Stimulated activated effector memory CD8-positive, alpha-beta T cell treated with anti-CD3 and anti-CD28 coated beads, Interleukin-12 subunit alpha, Interleukin-12 subunit beta, amount 100 ng/mL, for 72 hours (primary cell): Measurements from ENCODE around the gene CKAP4.
A peak's percentile ranks its signal among the peaks of the same experiment; 100 is the strongest.

Source experiments
- ATAC-seq: fragments of 150-1000 bp; cut with Tn5 transposase; 2 replicates; pipeline ENCODE4 v1.10.0; 2021
- DNase-seq, 2 donors: peaks; one replicate each; pipeline ENCODE4 v3.0.0; 2021 to 2022; ENCODE audit warnings: low spot score in 2 of 2
- H3K27ac Mint-ChIP-seq: one replicate; pipeline ENCODE4 v1.8.0; 2022; ENCODE audit warnings: mild to moderate bottlenecking, mixed read lengths
- H3K36me3 Mint-ChIP-seq: one replicate; pipeline ENCODE4 v1.8.0; 2022; ENCODE audit warnings: mild to moderate bottlenecking, mixed read lengths
- H3K4me1 Mint-ChIP-seq: one replicate; pipeline ENCODE4 v1.8.0; 2022; ENCODE audit warnings: mixed read lengths
- H3K4me3 Mint-ChIP-seq: one replicate; pipeline ENCODE4 v1.8.0; 2022; ENCODE audit warnings: mild to moderate bottlenecking, mixed read lengths
- H3K9me3 Mint-ChIP-seq: one replicate; pipeline ENCODE4 v1.8.0; 2022; ENCODE audit warnings: mixed read lengths

The CKAP4 gene

GRCh38 chr12:106213662-106214061 lies 34.2 kb downstream of the CKAP4 start:
- ATAC-seq, result no peak
- no peak overlapping the region for H3K27ac Mint-ChIP-seq
- no peaks in the 10 kb centered on the region for H3K36me3 Mint-ChIP-seq
- no peak for DNase-seq
- H3K4me3 Mint-ChIP-seq, result no peak overlapping the region
- H3K9me3 Mint-ChIP-seq, result peaks cover 5% of the 10 kb centered on the region
- no peaks in the 10 kb centered on the region for H3K4me1 Mint-ChIP-seq

- Mint-ChIP-seq H3K4me3 (no peak overlapping the region), H3K27ac (no peak overlapping the region), H3K36me3 (no peaks in the 10 kb centered on the region), H3K4me1 (no peaks in the 10 kb centered on the region), H3K9me3 (no peaks in the 10 kb centered on the region)
- no peak for DNase-seq
- no peak for ATAC-seq
These were observed 35.8 kb downstream of the CKAP4 start for GRCh38 chr12:106211973-106212372.

GRCh38 chr12:106205208-106206069 lies 42.4 kb downstream of the CKAP4 start:
- Mint-ChIP-seq H3K27ac (no peak overlapping the region), H3K9me3 (peaks cover 4% of the 10 kb centered on the region), H3K36me3 (no peaks in the 10 kb centered on the region), H3K4me3 (no peak overlapping the region), H3K4me1 (no peaks in the 10 kb centered on the region)
- ATAC-seq (peak; percentile 8), DNase-seq (no peak)

GRCh38 chr12:106204312-106204711 lies 43.5 kb downstream of the CKAP4 start:
- peaks cover 4% of the 10 kb centered on the region for H3K9me3 Mint-ChIP-seq

GRCh38 chr12:106197906-106198623 lies 49.8 kb downstream of the CKAP4 start:
- Mint-ChIP-seq H3K27ac (no peak overlapping the region), H3K4me3 (no peak overlapping the region), H3K9me3 (no peaks in the 10 kb centered on the region), H3K36me3 (no peaks in the 10 kb centered on the region), H3K4me1 (no peaks in the 10 kb centered on the region)
- no peak for DNase-seq
- no peak for ATAC-seq

More at GRCh38 chr12:106204312-106204711, 43.5 kb downstream of the CKAP4 start:
- Mint-ChIP-seq H3K36me3 (no peaks in the 10 kb centered on the region), H3K27ac (no peak overlapping the region), H3K4me1 (no peaks in the 10 kb centered on the region), H3K4me3 (no peak overlapping the region)
- DNase-seq (no peak), ATAC-seq (no peak)

DNA sequence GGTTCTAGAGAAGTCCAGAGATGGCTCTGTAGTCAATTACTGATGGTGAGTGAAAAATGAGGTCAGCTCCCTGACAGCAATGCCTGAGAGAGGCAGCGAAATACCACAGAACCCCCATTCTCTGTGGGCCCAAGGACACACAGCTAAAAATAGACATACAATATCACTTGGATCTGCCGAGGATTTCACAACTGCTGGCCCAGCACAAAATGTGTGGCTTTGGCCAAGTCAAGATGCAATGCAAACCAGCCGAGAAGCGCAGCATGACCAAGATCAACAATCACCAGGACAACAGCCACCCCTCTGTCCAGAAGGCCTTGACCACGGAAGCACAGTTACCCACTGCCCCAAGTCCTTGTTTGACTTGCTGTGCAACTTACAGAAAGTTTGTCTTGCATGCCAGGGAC lies 52.2 kb downstream of the CKAP4 start:
- Mint-ChIP-seq H3K27ac (no peak overlapping the region), H3K9me3 (no peaks in the 10 kb centered on the region), H3K36me3 (no peaks in the 10 kb centered on the region), H3K4me3 (no peak overlapping the region), H3K4me1 (no peaks in the 10 kb centered on the region)
- ATAC-seq (no peak), DNase-seq (no peak)

DNA sequence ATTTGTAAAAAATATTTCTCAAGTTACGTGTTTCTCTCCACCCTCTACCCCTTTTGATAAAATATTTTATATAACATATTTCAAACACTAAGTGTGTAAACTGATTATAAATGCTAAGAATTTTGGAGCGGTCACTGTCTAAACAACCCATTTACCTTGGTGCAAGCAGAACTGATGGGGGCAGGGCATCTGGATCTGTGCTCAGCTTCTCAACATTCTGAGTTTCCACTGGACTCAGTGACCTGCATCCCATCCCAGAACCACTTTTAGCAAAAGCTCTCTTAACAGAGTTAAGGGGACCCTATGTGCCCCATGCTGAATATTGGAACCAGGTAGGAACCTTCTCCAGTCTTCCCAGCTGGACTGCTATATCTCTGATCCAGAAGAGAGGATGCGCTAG lies 53.5 kb downstream of the CKAP4 start:
- H3K9me3 Mint-ChIP-seq, result no peaks in the 10 kb centered on the region
- H3K4me3 Mint-ChIP-seq, result no peak overlapping the region
- ATAC-seq (no peak), DNase-seq (no peak)
- H3K27ac Mint-ChIP-seq, result no peak overlapping the region
- no peaks in the 10 kb centered on the region for H3K36me3 Mint-ChIP-seq
- no peaks in the 10 kb centered on the region for H3K4me1 Mint-ChIP-seq

- no peak overlapping the region for H3K27ac Mint-ChIP-seq
- H3K4me1 Mint-ChIP-seq, result no peaks in the 10 kb centered on the region
- ATAC-seq (no peak), DNase-seq (no peak)
- no peaks in the 10 kb centered on the region for H3K36me3 Mint-ChIP-seq
- no peak overlapping the region for H3K4me3 Mint-ChIP-seq
- H3K9me3 Mint-ChIP-seq, result no peaks in the 10 kb centered on the region
These were observed 54.2 kb downstream of the CKAP4 start for GRCh38 chr12:106193394-106194215.

GRCh38 chr12:106192659-106193393 lies 55.0 kb downstream of the CKAP4 start:
- no peak for ATAC-seq
- Mint-ChIP-seq H3K9me3 (no peaks in the 10 kb centered on the region), H3K27ac (no peak overlapping the region), H3K4me3 (no peak overlapping the region), H3K4me1 (no peaks in the 10 kb centered on the region), H3K36me3 (no peaks in the 10 kb centered on the region)
- no peak for DNase-seq

DNA sequence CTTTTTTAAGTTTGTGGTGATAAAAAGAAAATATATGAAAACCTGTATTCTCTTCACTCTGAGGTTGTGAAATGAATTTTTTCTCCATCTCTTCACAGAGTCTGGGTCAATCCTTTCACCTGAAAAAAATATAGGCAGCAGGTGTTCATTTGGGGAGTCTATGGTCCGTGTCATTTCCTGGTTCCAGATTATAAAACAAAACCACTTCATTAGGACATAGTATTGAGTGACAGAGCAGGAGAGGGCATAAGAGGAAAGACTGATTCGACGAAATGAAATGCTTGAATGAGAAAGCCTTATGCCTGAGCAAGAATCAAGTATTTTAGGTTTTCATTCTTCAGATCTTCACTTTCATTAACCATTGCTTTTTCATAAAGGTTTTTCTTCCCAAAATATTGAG lies 57.2 kb downstream of the CKAP4 start:
- H3K4me1 Mint-ChIP-seq, result no peaks in the 10 kb centered on the region
- DNase-seq (no peak), ATAC-seq (no peak)
- no peak overlapping the region for H3K4me3 Mint-ChIP-seq
- no peaks in the 10 kb centered on the region for H3K9me3 Mint-ChIP-seq
- no peaks in the 10 kb centered on the region for H3K36me3 Mint-ChIP-seq
- H3K27ac Mint-ChIP-seq, result no peak overlapping the region

DNA sequence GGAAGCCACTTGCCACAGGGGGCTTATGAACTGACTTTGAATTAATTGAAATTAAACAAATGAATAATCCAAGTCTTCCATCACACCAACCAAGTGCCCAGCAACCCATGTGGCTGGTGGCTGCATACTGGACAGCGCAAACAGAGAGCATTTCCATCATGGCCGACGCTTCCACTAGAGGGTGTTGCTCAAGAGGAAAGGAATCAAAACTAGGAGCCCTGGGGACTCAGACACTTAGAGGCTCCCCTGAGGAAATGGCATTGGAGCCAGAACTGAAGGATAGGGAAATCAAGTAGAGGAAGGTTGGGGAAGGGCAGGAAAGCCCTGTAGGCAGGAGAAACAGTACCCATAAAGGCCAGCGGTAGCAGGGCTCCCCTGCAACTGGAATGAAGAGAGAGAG lies 58.5 kb downstream of the CKAP4 start:
- H3K36me3 Mint-ChIP-seq, result no peaks in the 10 kb centered on the region
- H3K27ac Mint-ChIP-seq, result no peak overlapping the region
- no peaks in the 10 kb centered on the region for H3K4me1 Mint-ChIP-seq
- ATAC-seq (no peak), DNase-seq (no peak)
- no peaks in the 10 kb centered on the region for H3K9me3 Mint-ChIP-seq
- H3K4me3 Mint-ChIP-seq, result no peak overlapping the region

DNA sequence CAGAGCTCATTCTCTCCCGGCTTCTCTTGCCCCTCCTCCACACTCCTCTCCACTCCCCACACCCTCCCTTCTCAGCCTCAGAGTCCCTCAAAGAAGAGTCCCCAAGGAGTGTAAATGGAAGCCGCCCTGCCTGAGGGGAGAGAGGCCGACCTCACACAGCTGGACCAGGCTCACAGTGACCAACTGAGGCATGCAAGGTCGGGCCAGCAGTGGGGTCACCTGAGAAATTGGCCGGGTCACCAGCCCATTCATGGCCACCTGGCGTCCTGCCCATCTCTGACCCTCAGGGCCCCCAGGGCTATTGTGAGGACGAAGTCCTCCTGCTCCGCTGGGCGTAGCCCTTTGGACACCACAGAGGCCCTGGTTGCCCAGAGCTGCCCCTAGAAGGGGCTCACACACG lies 59.6 kb downstream of the CKAP4 start:
- Mint-ChIP-seq H3K36me3 (no peaks in the 10 kb centered on the region), H3K4me1 (no peaks in the 10 kb centered on the region), H3K27ac (no peak overlapping the region), H3K9me3 (no peaks in the 10 kb centered on the region), H3K4me3 (no peak overlapping the region)
- no peak for ATAC-seq
- DNase-seq, result no peak
